Neural cell (in vitro differentiated cells): ENCODE data around the gene PARD6G.

Experiments used
- EP300 ChIP-seq: fragments of 450-650 bp; conservative IDR thresholded peaks from 2 replicates; pipeline ENCODE4 v1.6.1; 2014; ENCODE audit warnings: antibody characterized with exemption, mild to moderate bottlenecking, moderate library complexity; ENCODE audit not compliant: poor library complexity, severe bottlenecking
- EZH2 ChIP-seq: fragments of 200-600, 300-800 bp; shearing (Covaris generic), sonication (generic); IDR thresholded peaks from 2 replicates; pipeline ENCODE4 v1.6.1; 2014; ENCODE audit warnings: antibody characterized with exemption, low read length, borderline replicate concordance, mild to moderate bottlenecking; ENCODE audit not compliant: insufficient read depth, poor library complexity, severe bottlenecking
- MXI1 ChIP-seq: fragments of 450-650 bp; conservative IDR thresholded peaks from 2 replicates; pipeline ENCODE4 v1.6.1; 2014; ENCODE audit warnings: antibody characterized with exemption, mild to moderate bottlenecking; ENCODE audit not compliant: poor library complexity, severe bottlenecking
- POLR2AphosphoS5 ChIP-seq: IDR thresholded peaks from 2 replicates; pipeline ENCODE4 v1.6.1; 2012
- RAD21 ChIP-seq: fragments of 450-650 bp; conservative IDR thresholded peaks from 2 replicates; pipeline ENCODE4 v1.6.1; 2014; ENCODE audit warnings: antibody characterized with exemption, mild to moderate bottlenecking, moderate library complexity
- TF ChIP-seq, protein P1 (sequence below): fragments of 450-650 bp; IDR thresholded peaks from 2 replicates; pipeline ENCODE4 v1.5.1; 2014; ENCODE audit warnings: antibody characterized with exemption, mild to moderate bottlenecking, moderate library complexity; ENCODE audit not compliant: poor library complexity, severe bottlenecking
- TF ChIP-seq, protein P2 (sequence below): IDR thresholded peaks from 2 replicates; pipeline ENCODE4 v1.6.1; 2012; ENCODE audit warnings: borderline replicate concordance

DNA sequence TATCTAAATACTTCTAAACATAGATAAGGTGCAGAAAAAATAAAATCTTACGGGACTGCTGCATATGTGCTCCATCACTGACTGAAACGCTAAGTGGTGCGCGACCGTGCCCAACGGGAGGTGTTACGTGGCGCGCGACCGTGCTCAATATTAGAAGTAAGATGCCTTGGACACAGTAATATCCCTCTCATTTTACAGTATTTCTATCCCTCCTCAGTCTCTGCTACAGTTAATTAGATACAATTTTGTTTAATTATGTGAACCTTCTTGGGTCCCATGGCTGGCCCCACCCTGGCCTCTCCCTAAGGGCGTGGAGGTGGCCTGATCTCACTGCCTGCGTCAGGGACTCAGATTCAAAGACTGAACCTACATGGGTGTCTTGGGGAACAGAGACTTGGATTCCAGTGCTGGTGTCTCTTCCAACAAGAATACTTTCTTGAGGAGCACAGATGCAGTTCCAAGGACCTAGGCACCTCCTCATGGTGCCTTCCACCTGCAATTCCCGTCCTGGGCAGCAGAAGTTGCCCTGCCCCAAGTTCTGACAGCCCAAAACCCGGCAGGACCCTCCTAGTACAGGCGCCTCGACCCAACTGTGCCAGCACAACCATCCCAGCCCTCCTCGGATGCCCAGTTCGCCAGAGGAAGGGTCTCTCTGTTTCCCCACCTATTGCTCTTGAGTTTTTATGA lies 59.2 kb downstream of the PARD6G start:
- TF ChIP-seq, protein P1, sequence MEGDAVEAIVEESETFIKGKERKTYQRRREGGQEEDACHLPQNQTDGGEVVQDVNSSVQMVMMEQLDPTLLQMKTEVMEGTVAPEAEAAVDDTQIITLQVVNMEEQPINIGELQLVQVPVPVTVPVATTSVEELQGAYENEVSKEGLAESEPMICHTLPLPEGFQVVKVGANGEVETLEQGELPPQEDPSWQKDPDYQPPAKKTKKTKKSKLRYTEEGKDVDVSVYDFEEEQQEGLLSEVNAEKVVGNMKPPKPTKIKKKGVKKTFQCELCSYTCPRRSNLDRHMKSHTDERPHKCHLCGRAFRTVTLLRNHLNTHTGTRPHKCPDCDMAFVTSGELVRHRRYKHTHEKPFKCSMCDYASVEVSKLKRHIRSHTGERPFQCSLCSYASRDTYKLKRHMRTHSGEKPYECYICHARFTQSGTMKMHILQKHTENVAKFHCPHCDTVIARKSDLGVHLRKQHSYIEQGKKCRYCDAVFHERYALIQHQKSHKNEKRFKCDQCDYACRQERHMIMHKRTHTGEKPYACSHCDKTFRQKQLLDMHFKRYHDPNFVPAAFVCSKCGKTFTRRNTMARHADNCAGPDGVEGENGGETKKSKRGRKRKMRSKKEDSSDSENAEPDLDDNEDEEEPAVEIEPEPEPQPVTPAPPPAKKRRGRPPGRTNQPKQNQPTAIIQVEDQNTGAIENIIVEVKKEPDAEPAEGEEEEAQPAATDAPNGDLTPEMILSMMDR: no peak
- TF ChIP-seq, protein P2, sequence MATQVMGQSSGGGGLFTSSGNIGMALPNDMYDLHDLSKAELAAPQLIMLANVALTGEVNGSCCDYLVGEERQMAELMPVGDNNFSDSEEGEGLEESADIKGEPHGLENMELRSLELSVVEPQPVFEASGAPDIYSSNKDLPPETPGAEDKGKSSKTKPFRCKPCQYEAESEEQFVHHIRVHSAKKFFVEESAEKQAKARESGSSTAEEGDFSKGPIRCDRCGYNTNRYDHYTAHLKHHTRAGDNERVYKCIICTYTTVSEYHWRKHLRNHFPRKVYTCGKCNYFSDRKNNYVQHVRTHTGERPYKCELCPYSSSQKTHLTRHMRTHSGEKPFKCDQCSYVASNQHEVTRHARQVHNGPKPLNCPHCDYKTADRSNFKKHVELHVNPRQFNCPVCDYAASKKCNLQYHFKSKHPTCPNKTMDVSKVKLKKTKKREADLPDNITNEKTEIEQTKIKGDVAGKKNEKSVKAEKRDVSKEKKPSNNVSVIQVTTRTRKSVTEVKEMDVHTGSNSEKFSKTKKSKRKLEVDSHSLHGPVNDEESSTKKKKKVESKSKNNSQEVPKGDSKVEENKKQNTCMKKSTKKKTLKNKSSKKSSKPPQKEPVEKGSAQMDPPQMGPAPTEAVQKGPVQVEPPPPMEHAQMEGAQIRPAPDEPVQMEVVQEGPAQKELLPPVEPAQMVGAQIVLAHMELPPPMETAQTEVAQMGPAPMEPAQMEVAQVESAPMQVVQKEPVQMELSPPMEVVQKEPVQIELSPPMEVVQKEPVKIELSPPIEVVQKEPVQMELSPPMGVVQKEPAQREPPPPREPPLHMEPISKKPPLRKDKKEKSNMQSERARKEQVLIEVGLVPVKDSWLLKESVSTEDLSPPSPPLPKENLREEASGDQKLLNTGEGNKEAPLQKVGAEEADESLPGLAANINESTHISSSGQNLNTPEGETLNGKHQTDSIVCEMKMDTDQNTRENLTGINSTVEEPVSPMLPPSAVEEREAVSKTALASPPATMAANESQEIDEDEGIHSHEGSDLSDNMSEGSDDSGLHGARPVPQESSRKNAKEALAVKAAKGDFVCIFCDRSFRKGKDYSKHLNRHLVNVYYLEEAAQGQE: no peak
- no peak for TF ChIP-seq EP300
- no peak for TF ChIP-seq POLR2AphosphoS5
- TF ChIP-seq EZH2: no peak
- TF ChIP-seq RAD21: no peak
- TF ChIP-seq MXI1: no peak
